ENCODE results near the gene ARHGAP22.

ARHGAP22 gene

GRCh38 chr10:48464121-48464870 lies 140.6 kb downstream of the ARHGAP22 start:
- H3K4me3 ChIP-seq (ENCODE audit: low read depth, low read length), result no peak overlapping the region
- TF ChIP-seq CTCF (IDR thresholded peaks at IDR 0.05; ENCODE audit: borderline replicate concordance, insufficient read depth, low read depth, low read length), result no peak

- H3K4me3 ChIP-seq (ENCODE audit: low read depth, low read length), result no peak overlapping the region
- no peak for TF ChIP-seq CTCF (IDR thresholded peaks at IDR 0.05; ENCODE audit: borderline replicate concordance, insufficient read depth, low read depth, low read length)
Measured at GRCh38 chr10:48463318-48464003, 141.4 kb downstream of the ARHGAP22 start.

- H3K4me3 ChIP-seq (ENCODE audit: low read depth, low read length), result no peak overlapping the region
- no peak for TF ChIP-seq CTCF (IDR thresholded peaks at IDR 0.05; ENCODE audit: borderline replicate concordance, insufficient read depth, low read depth, low read length)
Measured at GRCh38 chr10:48462482-48463020, 142.3 kb downstream of the ARHGAP22 start.

GRCh38 chr10:48461623-48462481 lies 143.0 kb downstream of the ARHGAP22 start:
- no peak for TF ChIP-seq CTCF (IDR thresholded peaks at IDR 0.05; ENCODE audit: borderline replicate concordance, insufficient read depth, low read depth, low read length)
- H3K4me3 ChIP-seq (ENCODE audit: low read depth, low read length), result no peak overlapping the region

GRCh38 chr10:48460182-48460581 lies 144.7 kb downstream of the ARHGAP22 start:
- TF ChIP-seq CTCF (IDR thresholded peaks at IDR 0.05; ENCODE audit: borderline replicate concordance, insufficient read depth, low read depth, low read length), result no peak

GRCh38 chr10:48459270-48460150 lies 145.4 kb downstream of the ARHGAP22 start:
- no peak overlapping the region for H3K4me3 ChIP-seq (ENCODE audit: low read depth, low read length)
- no peak for TF ChIP-seq CTCF (IDR thresholded peaks at IDR 0.05; ENCODE audit: borderline replicate concordance, insufficient read depth, low read depth, low read length)

More at GRCh38 chr10:48460182-48460581, 144.7 kb downstream of the ARHGAP22 start:
- no peak overlapping the region for H3K4me3 ChIP-seq (ENCODE audit: low read depth, low read length)

All from GM12875 (cell line).